Esophagus mucosa (tissue), 1 donor: Measurements from ENCODE around the gene FARP1. TPM values are rescaled to one million over a fixed set of nuclear protein-coding genes. Genes with fewer than 3 reads are reported as not detected.

Source experiments
- ATAC-seq: fragments of 200-7000 bp; cut with Tn5 transposase; one replicate; pipeline ENCODE4 v1.9.1; 2020
- total RNA-seq: library from RNA; stranded (reverse); gene quantifications from one replicate; pipeline ENCODE4 v1.2.4, GENCODE V29; 2023
- donor health status: DM: yes; HTN: yes; CAD: no.

Gene FARP1
- total RNA-seq, 1 donor from 2014 or later: 6.2 TPM

GRCh38 chr13:98175043-98175442, 32.1 kb downstream of the FARP1 start:
- no peak for ATAC-seq

- no peak for ATAC-seq
Measured at GRCh38 chr13:98175823-98176222, 32.9 kb downstream of the FARP1 start.

- no peak for ATAC-seq
Measured at GRCh38 chr13:98176777-98177608, 34.1 kb downstream of the FARP1 start, which contains the start of gene RNF113B. RNF113B (minus strand) TSS chr13:98177269; CDS start chr13:98177236, 33 bp downstream.

- ATAC-seq: no peak
Measured at GRCh38 chr13:98180092-98180491, 37.2 kb downstream of the FARP1 start.

- no peak for ATAC-seq
Measured at GRCh38 chr13:98181111-98181815, 38.4 kb downstream of the FARP1 start.

- no peak for ATAC-seq
Measured at GRCh38 chr13:98182153-98182552, 39.3 kb downstream of the FARP1 start.

- no peak for ATAC-seq
Measured at GRCh38 chr13:98182589-98182988, 39.7 kb downstream of the FARP1 start.

- ATAC-seq: no peak
Measured at GRCh38 chr13:98184792-98185191, 41.9 kb downstream of the FARP1 start.

- ATAC-seq: no peak
Measured at GRCh38 chr13:98187155-98187964, 44.5 kb downstream of the FARP1 start.

GRCh38 chr13:98187965-98188261, 45.0 kb downstream of the FARP1 start:
- ATAC-seq: no peak

- ATAC-seq: no peak
Measured at GRCh38 chr13:98188544-98189166, 45.8 kb downstream of the FARP1 start.

GRCh38 chr13:98189841-98190505, 47.1 kb downstream of the FARP1 start:
- ATAC-seq: no peak

GRCh38 chr13:98190889-98191444, 48.1 kb downstream of the FARP1 start:
- ATAC-seq: no peak

GRCh38 chr13:98192008-98192407, 49.1 kb downstream of the FARP1 start:
- no peak for ATAC-seq

- no peak for ATAC-seq
Measured at GRCh38 chr13:98195054-98195791, 52.3 kb downstream of the FARP1 start.

- ATAC-seq: no peak
Measured at GRCh38 chr13:98198683-98199082, 55.8 kb downstream of the FARP1 start.

GRCh38 chr13:98199480-98199879, 56.6 kb downstream of the FARP1 start:
- ATAC-seq: no peak

GRCh38 chr13:98200211-98200878, 57.5 kb downstream of the FARP1 start:
- ATAC-seq: no peak

GRCh38 chr13:98201189-98201588, 58.3 kb downstream of the FARP1 start:
- ATAC-seq: no peak

- no peak for ATAC-seq
Measured at GRCh38 chr13:98201984-98202383, 59.1 kb downstream of the FARP1 start.
